OCI-LY3 (cell line): Measurements from ENCODE around the gene LIFR.

Experiments
- CTCF ChIP-seq: fragments of 200-600, 300-600 bp; sonication (generic); IDR thresholded peaks from 2 replicates; pipeline ENCODE4 v1.5.1; 2014; ENCODE audit warnings: antibody characterized with exemption, low read length, low read depth
- EZH2phosphoT487 ChIP-seq: fragments of 200-600 bp; shearing (Covaris generic); IDR thresholded peaks from 2 replicates; pipeline ENCODE4 v1.6.1; 2018; ENCODE audit warnings: antibody characterized with exemption, mixed run types, low read depth

- TF ChIP-seq CTCF = no peak
- no peak for TF ChIP-seq EZH2phosphoT487
Observed at GRCh38 chr5:38445374-38446028, 110.9 kb downstream of the LIFR start.
